ENCODE results near the gene SEMA4A.
"Not testable (repeated sequence)": the region's sequence is repeated elsewhere in the genome, so short reads cannot be mapped to it uniquely, and the experiment has no call there.

SEMA4A gene

GRCh38 chr1:156180471-156180870 lies 27.1 kb downstream of the SEMA4A start:
- H3K27ac ChIP-seq (ENCODE audit: low read depth in 2 of 2, low read length in 2 of 2), result no peak overlapping the region
- no peak overlapping the region for H3K4me3 ChIP-seq (ENCODE audit: low read length in 2 of 2)
- H3K27me3 ChIP-seq (ENCODE audit: control insufficient read depth in 2 of 2, insufficient read depth in 2 of 2, low read length in 2 of 2), result no peaks in the 10 kb centered on the region
- H3K9ac ChIP-seq (ENCODE audit: low read depth in 1 of 2, low read length in 2 of 2), result no peak overlapping the region
- H3K9me3 ChIP-seq (ENCODE audit: control insufficient read depth in 2 of 2, low read length in 2 of 2), result no peaks in the 10 kb centered on the region
- H3K36me3 ChIP-seq (ENCODE audit: control insufficient read depth in 2 of 2, insufficient read depth in 2 of 2, low read length in 2 of 2), result peaks cover 0 to 3% of the 10 kb centered on the region in 2 donors
- H3K4me1 ChIP-seq (ENCODE audit: control insufficient read depth in 2 of 2, insufficient read depth in 2 of 2, low read length in 2 of 2), result peaks cover 3 to 4% of the 10 kb centered on the region in 2 donors

GRCh38 chr1:156181391-156181924 lies 28.1 kb downstream of the SEMA4A start:
- not testable (repeated sequence) for H3K27me3 ChIP-seq (ENCODE audit: control insufficient read depth in 2 of 2, insufficient read depth in 2 of 2, low read length in 2 of 2); H3K4me3 ChIP-seq (ENCODE audit: low read length in 2 of 2); H3K9me3 ChIP-seq (ENCODE audit: control insufficient read depth in 2 of 2, low read length in 2 of 2); H3K36me3 ChIP-seq (ENCODE audit: control insufficient read depth in 2 of 2, insufficient read depth in 2 of 2, low read length in 2 of 2); H3K9ac ChIP-seq (ENCODE audit: low read depth in 1 of 2, low read length in 2 of 2); H3K4me1 ChIP-seq (ENCODE audit: control insufficient read depth in 2 of 2, insufficient read depth in 2 of 2, low read length in 2 of 2); H3K27ac ChIP-seq (ENCODE audit: low read depth in 2 of 2, low read length in 2 of 2)

DNA sequence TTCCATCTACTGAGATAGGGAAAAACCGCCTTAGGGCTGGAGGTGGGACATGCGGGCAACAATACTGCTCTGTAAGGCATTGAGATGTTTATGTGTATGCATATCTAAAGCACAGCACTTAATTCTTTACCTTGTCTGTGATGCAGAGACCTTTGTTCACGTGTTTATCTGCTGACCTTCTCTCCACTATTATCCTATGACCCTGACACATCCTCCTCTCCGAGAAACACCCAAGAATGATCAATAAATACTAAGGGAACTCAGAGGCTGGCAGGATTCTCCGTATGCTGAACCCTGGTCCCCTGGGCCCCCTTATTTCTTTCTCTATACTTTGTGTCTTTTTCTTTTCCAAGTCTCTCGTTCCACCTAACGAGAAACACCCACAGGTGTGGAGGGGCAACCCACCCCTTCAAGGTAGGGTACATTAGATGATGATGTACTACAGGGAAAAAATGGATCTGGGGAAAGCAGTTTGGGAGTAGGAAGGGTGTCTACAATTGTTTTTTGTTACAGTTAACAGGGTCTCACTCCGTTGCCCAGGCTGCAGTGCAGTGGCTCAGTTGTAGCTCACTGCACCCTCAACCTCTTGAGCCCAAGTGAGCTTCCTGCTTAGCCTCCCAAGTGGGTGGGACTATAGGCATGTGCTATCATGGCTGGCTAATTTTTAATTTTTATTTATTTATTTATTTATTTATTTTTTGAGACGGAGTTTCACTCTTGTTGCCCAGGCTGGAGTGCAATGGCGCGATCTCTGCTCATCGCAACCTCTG lies 28.8 kb downstream of the SEMA4A start:
- H3K27ac ChIP-seq (ENCODE audit: low read depth in 2 of 2, low read length in 2 of 2); H3K9me3 ChIP-seq (ENCODE audit: control insufficient read depth in 2 of 2, low read length in 2 of 2): not testable (repeated sequence)

GRCh38 chr1:156186347-156187177 lies 33.2 kb downstream of the SEMA4A start:
- H3K27me3 ChIP-seq (ENCODE audit: control insufficient read depth in 2 of 2, insufficient read depth in 2 of 2, low read length in 2 of 2); H3K9ac ChIP-seq (ENCODE audit: low read depth in 1 of 2, low read length in 2 of 2); H3K4me3 ChIP-seq (ENCODE audit: low read length in 2 of 2); H3K27ac ChIP-seq (ENCODE audit: low read depth in 2 of 2, low read length in 2 of 2); H3K36me3 ChIP-seq (ENCODE audit: control insufficient read depth in 2 of 2, insufficient read depth in 2 of 2, low read length in 2 of 2); H3K4me1 ChIP-seq (ENCODE audit: control insufficient read depth in 2 of 2, insufficient read depth in 2 of 2, low read length in 2 of 2); H3K9me3 ChIP-seq (ENCODE audit: control insufficient read depth in 2 of 2, low read length in 2 of 2): not testable (repeated sequence)

More for the DNA sequence above, 28.8 kb downstream of the SEMA4A start:
- not testable (repeated sequence) for H3K27me3 ChIP-seq (ENCODE audit: control insufficient read depth in 2 of 2, insufficient read depth in 2 of 2, low read length in 2 of 2); H3K9ac ChIP-seq (ENCODE audit: low read depth in 1 of 2, low read length in 2 of 2); H3K4me3 ChIP-seq (ENCODE audit: low read length in 2 of 2); H3K4me1 ChIP-seq (ENCODE audit: control insufficient read depth in 2 of 2, insufficient read depth in 2 of 2, low read length in 2 of 2); H3K36me3 ChIP-seq (ENCODE audit: control insufficient read depth in 2 of 2, insufficient read depth in 2 of 2, low read length in 2 of 2)

DNA sequence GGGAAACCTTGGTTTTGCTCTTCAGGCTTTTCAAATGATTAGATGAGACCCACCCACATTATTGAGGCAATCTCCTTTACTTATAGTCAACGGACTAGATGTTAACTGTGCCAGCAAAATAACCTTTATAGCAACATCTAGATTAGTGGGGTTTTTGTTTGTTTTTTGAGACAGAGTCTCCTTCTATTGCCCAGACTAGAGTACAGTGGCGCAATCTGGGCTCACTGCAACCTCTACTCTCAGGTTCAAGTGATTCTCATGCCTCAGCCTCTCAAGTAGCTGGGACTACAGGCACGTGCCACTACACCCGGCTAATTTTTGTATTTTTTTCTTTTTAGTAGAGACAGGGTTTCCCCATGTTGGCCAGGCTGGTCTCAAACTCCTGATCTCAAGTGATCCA lies 36.9 kb downstream of the SEMA4A start:
- not testable (repeated sequence) for H3K4me3 ChIP-seq (ENCODE audit: low read length in 2 of 2); H3K9me3 ChIP-seq (ENCODE audit: control insufficient read depth in 2 of 2, low read length in 2 of 2); H3K27ac ChIP-seq (ENCODE audit: low read depth in 2 of 2, low read length in 2 of 2); H3K27me3 ChIP-seq (ENCODE audit: control insufficient read depth in 2 of 2, insufficient read depth in 2 of 2, low read length in 2 of 2); H3K9ac ChIP-seq (ENCODE audit: low read depth in 1 of 2, low read length in 2 of 2); H3K36me3 ChIP-seq (ENCODE audit: control insufficient read depth in 2 of 2, insufficient read depth in 2 of 2, low read length in 2 of 2)
- peaks cover 6 to 11% of the 10 kb centered on the region in 2 donors for H3K4me1 ChIP-seq (ENCODE audit: control insufficient read depth in 2 of 2, insufficient read depth in 2 of 2, low read length in 2 of 2)

- Histone ChIP-seq H3K9ac (ENCODE audit: low read depth in 1 of 2, low read length in 2 of 2) (no peak overlapping the region), H3K36me3 (ENCODE audit: control insufficient read depth in 2 of 2, insufficient read depth in 2 of 2, low read length in 2 of 2) (peaks cover 7 to 9% of the 10 kb centered on the region in 2 donors), H3K27ac (ENCODE audit: low read depth in 2 of 2, low read length in 2 of 2) (no peak overlapping the region), H3K4me3 (ENCODE audit: low read length in 2 of 2) (no peak overlapping the region), H3K27me3 (ENCODE audit: control insufficient read depth in 2 of 2, insufficient read depth in 2 of 2, low read length in 2 of 2) (no peaks in the 10 kb centered on the region), H3K9me3 (ENCODE audit: control insufficient read depth in 2 of 2, low read length in 2 of 2) (no peaks in the 10 kb centered on the region), H3K4me1 (ENCODE audit: control insufficient read depth in 2 of 2, insufficient read depth in 2 of 2, low read length in 2 of 2) (peaks cover 6 to 11% of the 10 kb centered on the region in 2 donors)
Observed at GRCh38 chr1:156191292-156191964, 38.0 kb downstream of the SEMA4A start.

DNA sequence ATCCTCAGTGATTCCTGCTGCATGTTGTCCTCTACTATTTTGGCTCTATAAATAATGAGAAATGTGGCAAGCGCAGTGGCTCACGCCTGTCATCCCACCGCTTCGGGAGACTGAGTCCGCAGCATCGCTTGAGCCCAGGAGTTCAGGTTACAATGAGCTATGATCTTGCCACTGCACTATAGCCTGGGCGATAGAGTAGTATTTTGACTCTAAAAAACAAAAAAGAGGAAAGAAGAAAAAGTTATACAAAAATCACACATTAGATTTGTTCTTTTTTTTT lies 39.8 kb downstream of the SEMA4A start:
- Histone ChIP-seq H3K4me1 (ENCODE audit: control insufficient read depth in 2 of 2, insufficient read depth in 2 of 2, low read length in 2 of 2) (peaks cover 6 to 11% of the 10 kb centered on the region in 2 donors), H3K36me3 (ENCODE audit: control insufficient read depth in 2 of 2, insufficient read depth in 2 of 2, low read length in 2 of 2) (peaks cover 10 to 15% of the 10 kb centered on the region in 2 donors), H3K9ac (ENCODE audit: low read depth in 1 of 2, low read length in 2 of 2) (peak overlapping the region; percentile 66 to 80), H3K9me3 (ENCODE audit: control insufficient read depth in 2 of 2, low read length in 2 of 2) (no peaks in the 10 kb centered on the region), H3K4me3 (ENCODE audit: low read length in 2 of 2) (peak overlapping the region; percentile 89 to 96), H3K27ac (ENCODE audit: low read depth in 2 of 2, low read length in 2 of 2) (peak overlapping the region; percentile 50 to 89), H3K27me3 (ENCODE audit: control insufficient read depth in 2 of 2, insufficient read depth in 2 of 2, low read length in 2 of 2) (no peaks in the 10 kb centered on the region)

GRCh38 chr1:156193488-156194299 lies 40.3 kb downstream of the SEMA4A start, which contains the start of gene SLC25A44:
SLC25A44 (plus strand) TSS chr1:156194104; CDS start chr1:156199848, 5,744 bp downstream.
- Histone ChIP-seq H3K27me3 (ENCODE audit: control insufficient read depth in 2 of 2, insufficient read depth in 2 of 2, low read length in 2 of 2) (no peaks in the 10 kb centered on the region), H3K36me3 (ENCODE audit: control insufficient read depth in 2 of 2, insufficient read depth in 2 of 2, low read length in 2 of 2) (peaks cover 10 to 15% of the 10 kb centered on the region in 2 donors), H3K4me3 (ENCODE audit: low read length in 2 of 2) (peak within 1 kb of the TSS; percentile 89 to 96), H3K27ac (ENCODE audit: low read depth in 2 of 2, low read length in 2 of 2) (peak within 1 kb of the TSS; percentile 50 to 89), H3K4me1 (ENCODE audit: control insufficient read depth in 2 of 2, insufficient read depth in 2 of 2, low read length in 2 of 2) (peaks cover 6 to 11% of the 10 kb centered on the region in 2 donors), H3K9ac (ENCODE audit: low read depth in 1 of 2, low read length in 2 of 2) (peak within 1 kb of the TSS; percentile 72 to 80), H3K9me3 (ENCODE audit: control insufficient read depth in 2 of 2, low read length in 2 of 2) (no peaks in the 10 kb centered on the region)

DNA sequence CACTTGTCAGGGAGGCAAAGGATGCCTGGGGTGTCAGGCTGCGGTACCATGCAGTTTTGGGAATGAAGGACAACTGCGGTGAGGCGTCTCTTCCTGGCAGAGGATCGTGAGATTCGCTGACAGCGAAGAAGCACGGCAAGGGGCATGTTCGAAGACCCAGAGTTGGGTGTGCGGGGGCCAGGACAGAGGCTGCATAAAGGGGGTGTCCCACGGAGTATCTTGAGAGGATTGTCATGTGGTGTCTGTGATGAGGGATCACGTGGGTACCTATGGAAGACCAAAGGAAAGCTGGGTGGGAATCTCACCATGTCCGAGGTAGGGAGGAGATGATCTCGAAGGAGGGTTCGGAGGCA lies 40.9 kb downstream of the SEMA4A start:
- Histone ChIP-seq H3K9me3 (ENCODE audit: control insufficient read depth in 2 of 2, low read length in 2 of 2) (no peaks in the 10 kb centered on the region), H3K4me1 (ENCODE audit: control insufficient read depth in 2 of 2, insufficient read depth in 2 of 2, low read length in 2 of 2) (peaks cover 6 to 11% of the 10 kb centered on the region in 2 donors), H3K27ac (ENCODE audit: low read depth in 2 of 2, low read length in 2 of 2) (peak overlapping the region; percentile 34 to 70), H3K9ac (ENCODE audit: low read depth in 1 of 2, low read length in 2 of 2) (peak overlapping the region; percentile 72 to 78), H3K4me3 (ENCODE audit: low read length in 2 of 2) (peak overlapping the region; percentile 89 to 96), H3K27me3 (ENCODE audit: control insufficient read depth in 2 of 2, insufficient read depth in 2 of 2, low read length in 2 of 2) (no peaks in the 10 kb centered on the region), H3K36me3 (ENCODE audit: control insufficient read depth in 2 of 2, insufficient read depth in 2 of 2, low read length in 2 of 2) (peaks cover 14 to 15% of the 10 kb centered on the region in 2 donors)

All from mucosa of rectum (tissue), 2 donors.